GM18505 (cell line): ENCODE measurements around the gene DACH1.

Experiments used
- ATAC-seq: cut with Tn5 transposase; IDR thresholded peaks from one replicate; pipeline ENCODE4 v1.9.1; 2021; ENCODE audit not compliant: unreplicated experiment
- POLR2A ChIP-seq: IDR thresholded peaks from 4 replicates; pipeline ENCODE4 v1.6.1; 2011; ENCODE audit warnings: borderline replicate concordance; ENCODE audit not compliant: insufficient read depth, insufficient read length; ENCODE audit errors: extremely low read depth

Gene DACH1

GRCh38 chr13:71771144-71771543, 95.9 kb downstream of the DACH1 start:
- ATAC-seq, result no peak
- no peak for TF ChIP-seq POLR2A

DNA sequence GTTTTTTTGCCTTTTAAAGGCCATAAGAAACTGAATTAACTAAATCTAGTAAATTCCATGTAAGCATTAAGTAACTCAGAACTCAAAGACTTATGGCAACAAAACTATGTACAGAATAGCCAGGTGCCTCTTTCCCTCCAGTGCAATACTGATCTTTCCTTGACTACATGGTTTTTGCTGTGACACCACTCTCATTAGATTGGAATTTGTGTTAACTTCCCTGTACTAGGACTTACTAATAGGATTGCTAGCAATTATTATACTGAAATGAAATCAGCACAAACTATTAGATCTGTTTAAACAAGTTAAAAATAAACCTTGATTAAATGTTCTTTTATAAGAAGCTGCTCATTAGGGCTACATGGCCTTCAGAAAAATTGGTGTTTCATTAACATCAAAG, 96.3 kb downstream of the DACH1 start:
- no peak for ATAC-seq
- TF ChIP-seq POLR2A, result no peak

DNA sequence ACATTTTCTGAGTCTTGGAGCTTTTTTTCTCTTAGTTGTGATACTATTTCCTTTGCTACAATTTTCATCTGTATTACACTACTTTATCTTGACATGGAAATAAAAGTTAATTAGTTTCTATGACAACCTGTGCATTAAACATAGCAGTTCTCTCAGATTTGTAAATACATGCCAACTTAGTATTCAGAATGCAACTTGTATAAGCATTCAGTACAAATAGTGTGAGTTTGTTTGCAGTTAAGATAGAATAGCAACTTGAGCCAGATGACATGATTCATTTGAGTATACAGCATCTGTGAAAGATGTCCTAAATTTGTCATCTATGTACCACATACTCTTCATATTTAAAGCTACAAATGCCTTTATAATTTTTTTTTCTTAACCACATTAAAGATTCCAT, 98.1 kb downstream of the DACH1 start:
- no peak for TF ChIP-seq POLR2A
- ATAC-seq, result no peak

DNA sequence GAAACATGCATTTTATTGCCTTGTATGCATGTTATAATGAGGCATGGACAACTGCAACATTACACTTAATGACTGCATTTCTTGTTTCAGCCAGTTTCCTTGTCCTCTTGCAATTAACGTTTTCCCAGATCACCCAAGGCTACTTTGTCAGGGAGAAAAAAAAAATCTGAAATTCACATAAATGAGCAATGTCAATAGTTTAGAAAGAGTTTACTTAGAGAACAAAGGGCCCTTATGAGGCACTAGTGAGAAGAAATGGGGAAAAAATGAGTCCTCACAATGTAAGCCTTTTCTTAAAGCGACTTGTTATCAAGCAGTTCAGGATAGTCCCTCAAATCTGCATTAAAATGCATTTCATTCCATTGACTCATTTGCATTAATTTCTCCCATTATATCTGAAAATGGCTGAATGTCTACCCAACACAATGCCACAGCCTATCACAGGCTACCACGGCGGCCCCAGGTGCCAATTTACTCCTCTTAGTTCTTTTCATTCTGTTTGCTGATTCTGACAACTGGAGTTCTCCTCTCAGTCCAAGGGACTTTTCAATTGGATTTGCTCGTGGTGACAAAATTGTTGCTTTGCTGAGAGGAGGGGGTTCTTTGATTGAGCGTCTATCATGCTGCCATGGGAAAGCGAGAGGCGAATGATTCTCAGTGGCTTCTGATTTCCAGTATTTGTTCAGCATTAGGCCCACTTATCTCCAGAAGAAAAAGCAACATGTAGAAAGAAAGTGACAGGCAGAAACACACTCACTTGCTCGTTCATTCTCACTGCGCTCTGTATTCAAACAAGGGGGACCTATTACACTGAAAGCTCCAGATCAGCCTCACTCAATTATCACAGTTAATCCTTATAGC, 107.1 kb downstream of the DACH1 start:
- ATAC-seq, result no peak

GRCh38 chr13:71758828-71759227, 108.2 kb downstream of the DACH1 start:
- TF ChIP-seq POLR2A, result no peak
- ATAC-seq, result no peak

More for the DNA sequence above, 107.1 kb downstream of the DACH1 start:
- TF ChIP-seq POLR2A, result no peak

- no peak for ATAC-seq
- TF ChIP-seq POLR2A, result no peak
Measured at GRCh38 chr13:71754407-71754974, 112.5 kb downstream of the DACH1 start.

DNA sequence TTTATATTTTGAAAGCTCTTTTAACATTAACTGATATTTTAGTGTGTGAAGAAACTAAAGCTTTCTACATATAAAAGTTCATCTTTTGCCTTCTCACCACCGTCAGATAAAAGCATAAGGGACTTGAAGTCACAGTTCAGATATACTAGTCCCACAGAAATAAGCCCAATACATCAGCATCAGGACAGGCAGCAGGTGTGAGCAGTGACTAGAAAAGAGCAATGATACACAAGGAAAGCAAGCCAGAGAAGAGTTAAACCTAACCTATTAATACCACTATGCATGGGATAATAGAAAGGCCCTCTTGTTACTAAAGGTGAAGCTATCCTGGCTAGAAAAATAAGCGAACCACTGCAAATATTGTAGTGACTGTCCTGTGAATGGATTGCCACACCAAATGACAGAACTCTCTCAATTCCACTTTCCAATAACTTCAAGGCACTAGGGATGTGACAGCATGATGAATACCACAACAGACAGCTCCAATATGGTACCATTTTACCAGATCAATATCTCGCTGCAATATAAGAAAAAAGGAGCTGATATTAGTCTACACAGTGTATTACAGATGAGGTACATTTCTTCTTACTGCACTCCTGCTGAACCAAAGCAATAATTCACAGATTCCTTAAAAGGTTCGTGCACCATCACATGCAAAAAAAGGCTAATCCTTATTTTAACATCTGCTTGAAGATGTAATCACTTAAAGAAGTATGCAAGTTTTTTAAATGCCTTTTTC, 114.1 kb downstream of the DACH1 start:
- ATAC-seq, result no peak
- TF ChIP-seq POLR2A, result no peak

DNA sequence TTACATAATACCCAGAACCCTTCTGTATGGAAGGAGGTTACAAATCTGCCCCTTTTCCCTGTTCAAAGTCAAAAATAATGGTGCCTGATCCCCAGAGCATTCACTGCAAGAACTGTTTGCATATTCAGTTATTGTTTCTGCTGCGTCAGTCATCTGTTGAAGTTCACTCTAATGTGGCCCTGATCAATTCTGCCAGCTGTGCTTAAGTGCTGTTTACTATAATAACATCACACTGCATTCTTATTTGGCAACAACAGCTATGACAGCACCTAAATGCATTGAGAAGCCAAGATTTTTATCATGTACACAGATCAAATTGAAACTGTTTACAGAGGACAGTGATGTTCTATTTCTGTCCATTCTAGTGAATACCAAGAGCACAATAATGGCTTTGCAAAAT, 115.9 kb downstream of the DACH1 start:
- no peak for TF ChIP-seq POLR2A

GRCh38 chr13:71730267-71730666, 136.7 kb downstream of the DACH1 start:
- no peak for ATAC-seq
- no peak for TF ChIP-seq POLR2A

More for the DNA sequence above, 115.9 kb downstream of the DACH1 start:
- no peak for ATAC-seq

DNA sequence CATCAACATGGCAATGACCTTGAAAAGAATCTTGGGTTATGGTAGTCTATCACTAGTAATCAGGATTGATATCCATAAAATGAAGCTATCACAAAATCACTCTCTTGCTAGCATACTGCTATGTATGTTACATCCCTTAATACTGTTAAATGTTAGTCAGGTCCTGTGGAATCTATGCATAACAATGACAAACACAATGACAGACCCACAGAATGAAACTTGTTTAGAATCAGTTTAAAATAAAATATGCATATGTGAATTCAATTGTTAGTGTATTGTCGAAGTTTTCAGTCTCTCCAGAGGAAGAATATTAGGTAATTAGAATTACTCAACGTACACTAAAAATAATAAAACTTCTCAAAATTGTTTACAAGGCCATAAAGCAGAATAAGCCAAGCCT, 137.6 kb downstream of the DACH1 start:
- TF ChIP-seq POLR2A, result no peak
- no peak for ATAC-seq

- no peak for ATAC-seq
- TF ChIP-seq POLR2A, result no peak
Measured at GRCh38 chr13:71727662-71728061, 139.3 kb downstream of the DACH1 start.

- no peak for TF ChIP-seq POLR2A
- no peak for ATAC-seq
Measured at GRCh38 chr13:71727042-71727441, 140.0 kb downstream of the DACH1 start.

DNA sequence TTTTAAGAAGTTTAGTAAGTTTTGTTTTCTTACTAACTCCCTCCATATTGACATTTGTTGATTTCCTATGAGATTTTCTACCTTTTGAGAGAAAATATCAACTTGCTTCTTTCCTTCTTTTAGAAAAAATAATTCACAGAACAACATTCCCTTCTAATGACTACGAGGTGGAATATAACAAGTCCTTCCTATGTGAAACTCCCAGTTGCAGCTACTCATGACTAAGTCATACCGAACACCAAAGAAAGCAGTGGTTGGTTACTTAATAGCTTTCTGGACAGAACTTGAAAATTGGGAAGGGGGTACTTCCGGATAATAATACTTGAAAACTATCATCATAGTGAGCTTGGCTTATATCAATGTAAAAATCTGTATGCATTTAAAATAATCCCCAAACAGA, 144.8 kb downstream of the DACH1 start:
- no peak for TF ChIP-seq POLR2A
- no peak for ATAC-seq

DNA sequence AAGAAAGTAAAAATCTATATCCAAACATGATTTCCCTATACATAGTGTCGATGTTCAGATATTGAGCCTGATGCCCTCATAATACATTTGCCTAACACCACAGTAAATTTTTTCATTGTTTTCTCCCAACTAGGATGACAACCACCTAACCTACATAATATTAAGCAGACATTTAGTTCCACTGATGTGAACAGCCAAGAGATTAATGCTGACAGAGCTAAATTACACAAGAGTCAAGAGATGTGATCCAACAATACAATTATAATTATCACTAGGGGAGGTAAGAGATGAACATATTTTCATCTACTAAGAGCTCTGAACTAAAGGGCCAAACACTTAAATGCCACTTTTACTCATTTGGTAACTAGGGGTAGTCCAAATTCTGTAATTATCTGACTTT, 145.9 kb downstream of the DACH1 start:
- TF ChIP-seq POLR2A, result no peak
- no peak for ATAC-seq

- TF ChIP-seq POLR2A, result no peak
- no peak for ATAC-seq
Measured at GRCh38 chr13:71718931-71719330, 148.1 kb downstream of the DACH1 start.
